Mesothelial cell of epicardium (in vitro differentiated cells): ENCODE results near the gene UNK. TPM values are rescaled to one million over a fixed set of nuclear protein-coding genes. Genes with fewer than 3 reads are reported as not detected.

Experiments used
- DNase-seq, 2 experiments: peaks; one replicate each; pipeline ENCODE4 v3.0.0; 2021; ENCODE audit warnings: low spot score in 2 of 2; ENCODE audit not compliant: unreplicated experiment in 2 of 2
- H3K27ac Mint-ChIP-seq: 2 replicates; pipeline ENCODE4 v1.8.0; 2021; ENCODE audit warnings: mixed read lengths
- H3K27me3 Mint-ChIP-seq: 2 replicates; pipeline ENCODE4 v1.8.0; 2021; ENCODE audit warnings: low read depth, mixed read lengths
- H3K36me3 Mint-ChIP-seq: 2 replicates; pipeline ENCODE4 v1.8.0; 2021; ENCODE audit warnings: mixed read lengths
- H3K4me1 Mint-ChIP-seq: 2 replicates; pipeline ENCODE4 v1.8.0; 2021; ENCODE audit warnings: mixed read lengths
- H3K4me3 Mint-ChIP-seq: 2 replicates; pipeline ENCODE4 v1.8.0; 2021; ENCODE audit warnings: mild to moderate bottlenecking, moderate library complexity, mixed read lengths
- H3K9me3 Mint-ChIP-seq: 2 replicates; pipeline ENCODE4 v1.8.0; 2021; ENCODE audit warnings: mixed read lengths
- total RNA-seq: library from RNA; stranded (reverse); gene quantifications from 3 replicates; pipeline ENCODE4 v1.2.1, GENCODE V29; 2021
- TF ChIP-seq, protein P1 (sequence below): fragments of 200-600 bp; sonication (generic); IDR thresholded peaks from one replicate; pipeline ENCODE4 v1.5.0; 2021; ENCODE audit warnings: antibody characterized with exemption; ENCODE audit not compliant: unreplicated experiment

Gene UNK
- total RNA-seq, 1 donor from 2014 or later: 66.4 TPM

DNA sequence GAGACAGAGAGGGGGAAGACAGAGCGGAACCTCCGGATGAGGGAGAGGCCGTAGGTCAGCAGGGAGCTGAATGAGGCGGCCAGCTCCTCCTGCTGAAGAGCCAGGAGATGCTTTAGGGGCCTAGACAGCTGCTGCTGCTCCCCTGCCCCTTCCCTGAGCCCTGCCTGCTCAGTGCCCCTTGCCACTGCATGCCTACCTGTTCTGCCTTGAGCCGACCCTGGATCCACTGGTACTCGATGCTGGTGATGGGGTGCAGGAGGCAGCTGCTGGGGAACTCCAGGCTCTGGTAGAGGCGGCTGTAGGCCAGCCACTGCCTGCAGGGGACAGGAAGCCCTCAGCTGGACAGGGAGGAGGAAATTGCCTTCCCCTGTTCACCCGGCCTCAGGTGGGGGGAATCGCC is 52.0 kb downstream of the UNK start:
- no peak overlapping the region for H3K4me3 Mint-ChIP-seq
- H3K27me3 Mint-ChIP-seq: no peaks in the 10 kb centered on the region
- TF ChIP-seq, protein P1, sequence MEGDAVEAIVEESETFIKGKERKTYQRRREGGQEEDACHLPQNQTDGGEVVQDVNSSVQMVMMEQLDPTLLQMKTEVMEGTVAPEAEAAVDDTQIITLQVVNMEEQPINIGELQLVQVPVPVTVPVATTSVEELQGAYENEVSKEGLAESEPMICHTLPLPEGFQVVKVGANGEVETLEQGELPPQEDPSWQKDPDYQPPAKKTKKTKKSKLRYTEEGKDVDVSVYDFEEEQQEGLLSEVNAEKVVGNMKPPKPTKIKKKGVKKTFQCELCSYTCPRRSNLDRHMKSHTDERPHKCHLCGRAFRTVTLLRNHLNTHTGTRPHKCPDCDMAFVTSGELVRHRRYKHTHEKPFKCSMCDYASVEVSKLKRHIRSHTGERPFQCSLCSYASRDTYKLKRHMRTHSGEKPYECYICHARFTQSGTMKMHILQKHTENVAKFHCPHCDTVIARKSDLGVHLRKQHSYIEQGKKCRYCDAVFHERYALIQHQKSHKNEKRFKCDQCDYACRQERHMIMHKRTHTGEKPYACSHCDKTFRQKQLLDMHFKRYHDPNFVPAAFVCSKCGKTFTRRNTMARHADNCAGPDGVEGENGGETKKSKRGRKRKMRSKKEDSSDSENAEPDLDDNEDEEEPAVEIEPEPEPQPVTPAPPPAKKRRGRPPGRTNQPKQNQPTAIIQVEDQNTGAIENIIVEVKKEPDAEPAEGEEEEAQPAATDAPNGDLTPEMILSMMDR: no peak
- H3K27ac Mint-ChIP-seq: no peak overlapping the region
- H3K36me3 Mint-ChIP-seq: no peaks in the 10 kb centered on the region
- peaks cover 15% of the 10 kb centered on the region for H3K4me1 Mint-ChIP-seq
- H3K9me3 Mint-ChIP-seq: no peaks in the 10 kb centered on the region
- DNase-seq: no peak

DNA sequence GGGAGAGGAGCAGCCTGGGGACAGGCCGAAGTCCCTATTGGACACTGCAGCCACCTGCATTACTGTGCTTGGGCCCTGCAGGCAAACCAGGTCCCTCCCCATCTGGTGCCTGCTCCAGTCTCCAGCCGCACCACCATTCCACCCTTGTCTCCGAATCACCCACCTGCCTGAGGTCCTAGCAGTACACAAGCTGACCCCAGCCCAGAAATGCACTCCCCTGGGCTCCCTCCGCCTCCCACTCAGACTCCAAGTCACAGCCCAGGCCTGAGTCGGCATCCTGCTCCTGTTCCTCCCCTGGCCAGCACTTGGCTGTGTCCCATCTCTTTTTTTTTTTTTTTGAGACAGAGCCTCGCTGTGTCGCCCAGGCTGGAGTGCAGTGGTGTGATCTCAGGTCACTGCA is 53.3 kb downstream of the UNK start:
- no peak for DNase-seq
- Mint-ChIP-seq H3K27me3 (no peaks in the 10 kb centered on the region), H3K36me3 (no peaks in the 10 kb centered on the region), H3K4me3 (no peak overlapping the region), H3K27ac (no peak overlapping the region), H3K9me3 (no peaks in the 10 kb centered on the region), H3K4me1 (peaks cover 8% of the 10 kb centered on the region)
- TF ChIP-seq, protein P1: no peak

DNA sequence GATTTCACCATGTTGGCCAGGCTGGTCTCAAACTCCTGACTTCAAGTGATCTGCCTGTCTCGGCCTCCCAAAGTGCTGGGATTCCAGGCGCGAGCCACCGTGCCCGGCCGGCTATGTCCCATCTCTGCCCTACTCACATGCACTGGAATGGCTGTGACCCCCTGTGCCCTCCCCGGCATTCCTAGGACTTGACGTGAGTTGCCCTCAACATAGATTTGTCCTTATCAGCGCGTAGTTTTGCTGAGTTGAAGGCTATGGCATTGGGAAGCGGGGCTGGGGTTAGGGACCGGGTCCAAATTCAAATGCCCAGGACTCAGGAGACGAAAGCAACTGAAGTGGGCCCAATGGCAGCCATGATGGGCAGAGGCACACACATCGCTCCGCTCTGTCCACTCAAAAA is 53.8 kb downstream of the UNK start:
- Mint-ChIP-seq H3K4me3 (no peak overlapping the region), H3K27ac (no peak overlapping the region), H3K4me1 (peaks cover 5% of the 10 kb centered on the region), H3K9me3 (no peaks in the 10 kb centered on the region), H3K27me3 (no peaks in the 10 kb centered on the region), H3K36me3 (no peaks in the 10 kb centered on the region)
- TF ChIP-seq, protein P1: no peak
- DNase-seq: no peak

DNA sequence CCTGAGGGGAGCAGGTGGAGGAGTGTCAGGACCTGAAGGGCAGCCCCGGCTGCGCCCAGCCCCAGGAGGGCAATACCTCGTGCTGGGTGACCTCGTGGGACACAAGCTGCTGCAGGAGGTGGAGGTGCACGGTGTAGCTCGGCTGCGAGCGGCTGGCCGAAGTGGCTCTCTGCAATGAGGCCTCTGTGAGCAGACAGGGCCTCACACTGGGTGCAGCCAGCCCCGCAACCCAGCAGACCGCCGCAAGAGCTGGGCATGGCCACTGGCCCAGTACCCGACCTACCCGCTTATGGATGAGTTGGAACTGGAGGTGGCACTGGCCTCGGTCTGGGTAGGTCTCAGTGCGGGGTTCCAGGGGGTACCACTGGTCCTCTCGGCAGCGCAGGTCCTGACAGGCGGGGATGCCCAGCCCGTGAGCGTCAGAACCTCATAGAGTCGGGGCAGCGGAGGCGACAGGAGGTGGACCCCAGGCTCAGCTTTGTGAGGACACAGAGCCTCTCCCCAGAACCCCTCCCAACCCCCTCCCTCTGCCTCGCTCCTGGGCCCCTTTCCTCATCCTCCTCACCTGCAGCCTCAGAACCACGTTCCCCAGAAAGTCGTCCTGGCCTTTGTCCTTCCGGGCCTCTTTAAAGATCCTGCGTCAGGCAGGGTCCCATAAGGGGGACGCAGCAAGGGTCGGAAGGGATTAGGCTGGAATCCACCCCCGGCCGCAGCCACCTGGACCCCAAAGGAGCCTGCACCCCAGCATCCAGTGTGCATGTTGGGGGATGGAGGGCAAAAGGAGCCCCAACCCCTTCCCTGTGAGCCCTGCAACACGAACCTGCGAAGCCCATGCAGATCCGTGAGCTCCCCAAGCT is 55.6 kb downstream of the UNK start:
- H3K9me3 Mint-ChIP-seq: no peaks in the 10 kb centered on the region
- H3K4me3 Mint-ChIP-seq: no peak overlapping the region
- no peaks in the 10 kb centered on the region for H3K36me3 Mint-ChIP-seq
- no peaks in the 10 kb centered on the region for H3K27me3 Mint-ChIP-seq
- H3K4me1 Mint-ChIP-seq: peaks cover 10% of the 10 kb centered on the region
- no peak overlapping the region for H3K27ac Mint-ChIP-seq
- no peak for DNase-seq
- TF ChIP-seq, protein P1: no peak

DNA sequence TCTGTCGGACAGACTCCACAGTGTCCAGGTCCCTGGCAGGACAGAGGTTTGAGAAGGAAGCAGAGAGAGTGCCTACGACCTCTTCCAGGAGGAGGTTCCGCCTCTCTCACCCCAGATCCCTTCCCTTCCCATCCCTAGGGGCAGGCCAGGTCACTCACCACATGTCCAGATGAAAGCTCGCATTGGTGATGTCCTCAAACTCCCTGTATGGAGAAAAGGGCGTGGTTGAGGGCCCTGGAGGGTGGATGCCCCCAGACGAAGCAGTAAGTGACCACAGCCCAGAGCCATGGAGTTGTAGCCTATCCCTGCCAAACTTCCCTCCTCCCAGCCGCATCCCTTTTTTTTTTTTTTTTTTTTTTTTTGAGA is 56.2 kb downstream of the UNK start:
- Mint-ChIP-seq H3K4me1 (peaks cover 15% of the 10 kb centered on the region), H3K9me3 (no peaks in the 10 kb centered on the region), H3K27ac (no peak overlapping the region), H3K27me3 (no peaks in the 10 kb centered on the region), H3K36me3 (peaks cover 3% of the 10 kb centered on the region), H3K4me3 (no peak overlapping the region)
- TF ChIP-seq, protein P1: no peak
- DNase-seq: no peak

DNA sequence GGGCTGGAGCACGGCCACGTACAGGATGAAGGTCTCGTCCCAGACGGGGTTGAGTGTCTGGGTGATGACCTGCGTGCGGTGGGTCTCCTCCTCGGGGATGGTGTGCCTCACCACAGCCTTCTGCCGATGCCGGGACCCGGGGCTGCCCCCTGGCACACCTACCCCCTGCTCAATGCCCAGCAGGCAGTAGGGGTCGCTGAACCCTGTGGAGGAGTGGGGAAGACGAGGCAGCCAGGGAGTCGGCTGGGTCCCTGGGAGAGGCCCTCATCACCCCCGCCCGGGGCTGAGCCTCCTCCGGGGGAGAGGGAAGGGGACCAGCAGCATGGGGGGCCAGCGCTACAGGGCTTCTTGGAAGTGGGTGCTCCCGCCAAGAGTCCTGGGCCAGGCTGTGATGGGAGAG is 57.8 kb downstream of the UNK start:
- peaks cover 19% of the 10 kb centered on the region for H3K4me1 Mint-ChIP-seq
- H3K9me3 Mint-ChIP-seq: no peaks in the 10 kb centered on the region
- TF ChIP-seq, protein P1: no peak
- H3K36me3 Mint-ChIP-seq: peaks cover 7% of the 10 kb centered on the region
- no peak overlapping the region for H3K4me3 Mint-ChIP-seq
- DNase-seq: no peak
- H3K27me3 Mint-ChIP-seq: no peaks in the 10 kb centered on the region
- H3K27ac Mint-ChIP-seq: no peak overlapping the region
